Measurements from ENCODE around the gene LSS.
A peak's percentile ranks its signal among the peaks of the same experiment; 100 is the strongest.

Gene LSS

GRCh38 chr21:46165098-46165497 is 63.5 kb downstream of the LSS start:
- DNase-seq: no peak

- DNase-seq: no peak
These were observed 65.2 kb downstream of the LSS start for GRCh38 chr21:46163380-46163779.

- DNase-seq: no peak
These were observed 66.7 kb downstream of the LSS start for GRCh38 chr21:46161633-46162592.

- no peak for DNase-seq
These were observed 67.5 kb downstream of the LSS start for GRCh38 chr21:46160907-46161632.

- DNase-seq: no peak
These were observed 68.0 kb downstream of the LSS start for GRCh38 chr21:46160657-46160906.

GRCh38 chr21:46159841-46160656 is 68.5 kb downstream of the LSS start:
- DNase-seq: no peak

- DNase-seq: no peak
These were observed 69.2 kb downstream of the LSS start for GRCh38 chr21:46159390-46159789.

- DNase-seq: no peak
These were observed 69.8 kb downstream of the LSS start for GRCh38 chr21:46158666-46159300.

GRCh38 chr21:46157987-46158451 is 70.6 kb downstream of the LSS start:
- no peak for DNase-seq

- DNase-seq: no peak
These were observed 71.1 kb downstream of the LSS start for GRCh38 chr21:46157396-46157986.

GRCh38 chr21:46156678-46157077 is 71.9 kb downstream of the LSS start:
- no peak for DNase-seq

- DNase-seq: no peak
These were observed 72.3 kb downstream of the LSS start for GRCh38 chr21:46156378-46156645.

- DNase-seq: no peak
These were observed 72.8 kb downstream of the LSS start, which contains the start of gene FTCD for GRCh38 chr21:46155514-46156377. FTCD (minus strand) TSS chr21:46155579; CDS start chr21:46155523, 56 bp downstream.

- no peak for DNase-seq
These were observed 73.5 kb downstream of the LSS start for GRCh38 chr21:46154955-46155513.

GRCh38 chr21:46154155-46154954 is 74.2 kb downstream of the LSS start:
- no peak for DNase-seq

GRCh38 chr21:46153247-46154154 is 75.1 kb downstream of the LSS start:
- peak; percentile 33 for DNase-seq

- DNase-seq: no peak
These were observed 75.7 kb downstream of the LSS start for GRCh38 chr21:46152927-46153246.

GRCh38 chr21:46151989-46152926 is 76.3 kb downstream of the LSS start:
- DNase-seq: no peak

All from NCI-H1694 treated with DMSO at 0.1 percent for 48 hours (cell line).